Smooth muscle cell (in vitro differentiated cells): ENCODE data around the gene AKIRIN2. TPM values are rescaled to one million over a fixed set of nuclear protein-coding genes. Genes with fewer than 3 reads are reported as not detected.

Experiments
- DNase-seq: peaks from one replicate; lab custom pipeline; 2025; ENCODE audit not compliant: unreplicated experiment; lab: John Stamatoyannopoulos, UW
- H2AFZ ChIP-seq: fragments of 200-600 bp; sonication (generic); 2 replicates; pipeline ENCODE4 v1.6.0; 2016; ENCODE audit warnings: antibody characterized with exemption, low read depth, mild to moderate bottlenecking
- H3F3A ChIP-seq: fragments of 200-600 bp; sonication (generic); 2 replicates; pipeline ENCODE4 v1.6.0; 2017; ENCODE audit warnings: antibody characterized with exemption, low read depth
- H3K27ac ChIP-seq: fragments of 200-600 bp; sonication (generic); 2 replicates; pipeline ENCODE4 v1.5.1; 2016; ENCODE audit warnings: low read depth, mild to moderate bottlenecking
- H3K27me3 ChIP-seq: fragments of 200-600 bp; sonication (generic); 2 replicates; pipeline ENCODE4 v1.6.1; 2016; ENCODE audit warnings: low read depth, mild to moderate bottlenecking
- H3K36me3 ChIP-seq: fragments of 200-600 bp; sonication (generic); 2 replicates; pipeline ENCODE4 v1.5.1; 2016; ENCODE audit warnings: low read depth
- H3K4me1 ChIP-seq: fragments of 200-600 bp; sonication (generic); 2 replicates; pipeline ENCODE4 v1.5.1; 2016; ENCODE audit warnings: low read depth
- H3K4me2 ChIP-seq: fragments of 200-600 bp; sonication (generic); 2 replicates; pipeline ENCODE4 v1.6.0; 2016; ENCODE audit warnings: mild to moderate bottlenecking
- H3K4me3 ChIP-seq: fragments of 200-600 bp; sonication (generic); 2 replicates; pipeline ENCODE4 v1.5.1; 2016; ENCODE audit warnings: mild to moderate bottlenecking
- H3K79me2 ChIP-seq: fragments of 200-600 bp; sonication (generic); 2 replicates; pipeline ENCODE4 v1.6.0; 2016; ENCODE audit warnings: low read depth, mild to moderate bottlenecking
- H3K9ac ChIP-seq: fragments of 200-600 bp; sonication (generic); 2 replicates; pipeline ENCODE4 v1.6.0; 2016; ENCODE audit warnings: low read depth
- H3K9me3 ChIP-seq: fragments of 200-600 bp; sonication (generic); replicated peaks from 2 replicates; pipeline ENCODE4 v1.5.1; 2016; ENCODE audit warnings: low read depth
- H4K20me1 ChIP-seq: fragments of 200-600 bp; sonication (generic); 2 replicates; pipeline ENCODE4 v1.6.0; 2016; ENCODE audit warnings: low read depth
- CTCF ChIP-seq: fragments of 200-600 bp; sonication (generic); IDR thresholded peaks from 2 replicates; pipeline ENCODE4 v1.5.1; 2017; ENCODE audit warnings: borderline replicate concordance, mild to moderate bottlenecking, antibody characterized with exemption; ENCODE audit not compliant: insufficient read depth, poor library complexity, severe bottlenecking
- WGBS: methylation state at CpG from one replicate; pipeline ENCODE4 v1.1.7; 2016; ENCODE audit warnings: low lambda C conversion rate; 5-methylcytosine and 5-hydroxymethylcytosine counted together
- polyA plus RNA-seq: library from polyadenylated mRNA; unstranded; fragments of >200 nt; fragmentation: Nextera tagmentation; extraction: Ambion mirVana; gene quantifications from 2 replicates; pipeline ENCODE4 v1.2.1, GENCODE V29; 2016
- total RNA-seq: library from RNA; depleted of rRNA; stranded (reverse); fragments of >200 nt; gene quantifications from 2 replicates; pipeline ENCODE4 v1.2.3, GENCODE V29; 2014

Gene AKIRIN2
- total and polyA plus RNA-seq, 2 experiments from 2014 or later: 29.6 to 60.3 TPM

DNA sequence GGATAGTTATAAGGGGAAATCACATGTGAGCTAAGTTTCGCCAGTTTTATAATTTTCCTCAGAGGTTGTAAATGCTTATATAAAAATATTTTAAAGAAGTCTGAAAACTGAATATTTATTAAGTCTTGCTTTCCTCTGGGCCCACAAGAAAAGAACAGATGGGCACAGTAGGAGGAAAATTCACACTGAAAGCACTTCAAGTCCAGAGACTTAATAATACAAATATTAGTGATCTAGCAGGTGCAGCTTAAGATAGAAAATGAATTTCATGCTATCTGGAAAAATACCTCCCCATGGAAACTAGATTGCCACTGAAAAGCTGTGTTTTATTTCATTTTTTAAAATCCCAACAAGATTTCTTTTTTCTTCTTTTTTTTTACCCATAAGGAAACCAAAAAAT is 64.9 kb downstream of the AKIRIN2 start:
- no peak overlapping the region for H3K4me2 ChIP-seq
- no peaks in the 10 kb centered on the region for H4K20me1 ChIP-seq
- H3K4me3 ChIP-seq: no peak overlapping the region
- TF ChIP-seq CTCF: no peak
- no peaks in the 10 kb centered on the region for H3K9me3 ChIP-seq
- H3K79me2 ChIP-seq: no peaks in the 10 kb centered on the region
- DNase-seq: no peak
- 100% methylated on average over 1 of the region's 1 CpG for WGBS
- H3K27me3 ChIP-seq: no peaks in the 10 kb centered on the region
- H3K4me1 ChIP-seq: no peaks in the 10 kb centered on the region
- no peaks in the 10 kb centered on the region for H3K36me3 ChIP-seq
- no peak overlapping the region for H2AFZ ChIP-seq
- no peak overlapping the region for H3K9ac ChIP-seq
- no peak overlapping the region for H3K27ac ChIP-seq
- no peaks in the 10 kb centered on the region for H3F3A ChIP-seq

DNA sequence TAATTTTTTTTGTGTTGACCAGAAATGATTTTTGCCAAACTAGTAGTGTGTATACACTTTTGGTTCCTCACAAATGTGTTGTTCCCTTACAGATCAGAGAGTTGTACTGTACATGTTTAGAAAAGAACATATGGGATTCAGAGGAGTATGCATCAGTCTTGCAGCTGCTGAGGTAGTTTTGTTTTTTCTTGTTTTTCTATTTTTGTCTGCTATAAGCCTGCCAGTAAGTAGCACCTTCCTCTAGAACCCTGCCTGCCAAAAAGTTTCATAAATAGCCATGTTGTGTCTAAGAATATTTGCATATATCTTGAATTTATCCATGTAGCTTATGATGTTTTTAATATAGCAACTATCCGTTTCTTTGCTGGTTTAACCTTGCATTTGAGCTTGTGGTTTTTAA is 65.7 kb downstream of the AKIRIN2 start:
- Histone ChIP-seq H3K36me3 (no peaks in the 10 kb centered on the region), H3K4me3 (no peak overlapping the region), H2AFZ (no peak overlapping the region), H3K9me3 (no peaks in the 10 kb centered on the region), H3K27me3 (no peaks in the 10 kb centered on the region), H3K79me2 (no peaks in the 10 kb centered on the region), H3K4me1 (no peaks in the 10 kb centered on the region), H4K20me1 (no peaks in the 10 kb centered on the region), H3K9ac (no peak overlapping the region), H3K4me2 (no peak overlapping the region), H3K27ac (no peak overlapping the region), H3F3A (no peaks in the 10 kb centered on the region)
- no peak for TF ChIP-seq CTCF
- WGBS: 97% methylated on average over 1 of the region's 1 CpG
- DNase-seq: no peak

DNA sequence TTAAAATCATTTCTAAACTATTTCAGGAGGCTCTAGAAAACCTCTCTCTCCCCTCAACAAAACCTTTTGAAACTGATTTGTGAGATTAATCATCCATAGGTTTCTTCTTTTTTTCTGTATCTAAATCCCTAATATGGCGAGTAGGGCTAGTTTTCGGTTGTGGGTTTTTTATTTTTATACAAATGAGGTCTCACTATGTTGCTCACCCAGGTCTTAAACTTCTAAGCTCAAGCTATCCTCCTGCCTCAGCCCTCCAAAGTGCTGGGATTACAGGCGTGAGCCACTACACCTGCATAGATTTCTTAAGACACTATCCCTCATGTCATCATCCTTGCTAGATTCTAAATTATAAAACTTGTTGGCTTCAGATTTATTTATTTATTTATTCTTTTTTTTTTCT is 68.2 kb downstream of the AKIRIN2 start:
- no peak for DNase-seq
- Histone ChIP-seq H2AFZ (no peak overlapping the region), H3K9me3 (no peaks in the 10 kb centered on the region), H3K4me3 (no peak overlapping the region), H4K20me1 (no peaks in the 10 kb centered on the region), H3K4me2 (no peak overlapping the region), H3K9ac (no peak overlapping the region), H3K4me1 (no peaks in the 10 kb centered on the region), H3F3A (no peaks in the 10 kb centered on the region), H3K36me3 (no peaks in the 10 kb centered on the region), H3K27me3 (no peaks in the 10 kb centered on the region), H3K79me2 (no peaks in the 10 kb centered on the region), H3K27ac (no peak overlapping the region)
- TF ChIP-seq CTCF: no peak
- 79% methylated on average over 3 of the region's 3 CpGs for WGBS

- H3K27me3 ChIP-seq: no peaks in the 10 kb centered on the region
- no peak overlapping the region for H2AFZ ChIP-seq
- H3K9me3 ChIP-seq: no peaks in the 10 kb centered on the region
- H3K4me3 ChIP-seq: no peak overlapping the region
- H3K9ac ChIP-seq: no peak overlapping the region
- H3K4me2 ChIP-seq: no peak overlapping the region
- WGBS: 100% methylated on average over 1 of the region's 1 CpG
- no peaks in the 10 kb centered on the region for H3K36me3 ChIP-seq
- DNase-seq: no peak
- H4K20me1 ChIP-seq: no peaks in the 10 kb centered on the region
- TF ChIP-seq CTCF: no peak
- no peak overlapping the region for H3K27ac ChIP-seq
- no peaks in the 10 kb centered on the region for H3F3A ChIP-seq
- H3K79me2 ChIP-seq: no peaks in the 10 kb centered on the region
- no peaks in the 10 kb centered on the region for H3K4me1 ChIP-seq
Observed at GRCh38 chr6:87630746-87631145, 71.3 kb downstream of the AKIRIN2 start.
